Adrenal gland (tissue), 12 donors: ENCODE measurements around the gene RIMBP3C. TPM values are rescaled to one million over a fixed set of nuclear protein-coding genes. Genes with fewer than 3 reads are reported as not detected.
A peak's percentile ranks its signal among the peaks of the same experiment; 100 is the strongest.
"Not testable (repeated sequence)": the region's sequence is repeated elsewhere in the genome, so short reads cannot be mapped to it uniquely, and the experiment has no call there.

Experiments
- DNase-seq, 7 donors: peaks; one replicate each; pipeline ENCODE4 v3.0.0-alpha.2; 2019 to 2020
- H3K27ac ChIP-seq, 5 donors: fragments of 200-600 bp; sonication (generic) in 4 of 5; 1 replicate in 3 of 5; 2 replicates in 2 of 5; pipeline versions ENCODE4 v1.5.1 to v1.8.0; 2016 to 2020; ENCODE audit warnings: mild to moderate bottlenecking in 1 of 5
- H3K27me3 ChIP-seq: fragments of 200-600 bp; 2 replicates; pipeline ENCODE4 v1.8.0; 2021
- H3K36me3 ChIP-seq, 2 donors: fragments of 200-600 bp; replicated peaks in 1 of 2; 1 replicate in 1 of 2; 2 replicates in 1 of 2; pipeline versions ENCODE4 v1.5.1 to v1.8.0; 2018 to 2022
- H3K4me1 ChIP-seq, 2 donors: fragments of 200-600 bp; replicated peaks in 1 of 2; 1 replicate in 1 of 2; 2 replicates in 1 of 2; pipeline versions ENCODE4 v1.5.1 to v1.8.0; 2018 to 2021
- H3K4me3 ChIP-seq, 4 donors: fragments of 200-600 bp; sonication (generic) in 3 of 4; one replicate each; pipeline ENCODE4 v1.5.1; 2016 to 2018
- H3K9me3 ChIP-seq, 3 donors: fragments of 200-600 bp; sonication (generic) in 1 of 3; replicated peaks in 1 of 3; 1 replicate in 2 of 3; 2 replicates in 1 of 3; pipeline versions ENCODE4 v1.5.1 to v1.8.0; 2016 to 2021
- WGBS, 4 donors: extraction: QIAGEN DNeasy Blood & Tissue Kit in 2 of 4; methylation state at CpG; one replicate each; pipeline versions ENCODE4 v1.1.5 to v1.1.7; 2013 to 2017; 5-methylcytosine and 5-hydroxymethylcytosine counted together
- intact Hi-C, 2 donors: fragments of 100-400 bp; cut with DNase I; formaldehyde crosslinking; loops; one replicate each; pipeline versions ENCODE4 v1.14.1 to v1.15.0; 2022 to 2023
- polyA plus RNA-seq, 3 donors: library from polyadenylated mRNA; stranded (reverse); fragments of 200-250 nt in 2 of 3; fragments of 350-450 nt in 1 of 3; fragmentation: Illumina TruSeq in 1 of 3; extraction: RNeasy Lipid Tissue Mini Kit (QIAGEN cat#74804) in 1 of 3; gene quantifications; one replicate each; pipeline ENCODE4 v1.2.3, GENCODE V29; 2013 to 2014
- small RNA-seq, 2 donors: library from RNA; depleted of rRNA; stranded (forward); fragments of <200 nt; gene quantifications; one replicate each; pipeline ENCODE3, GENCODE V24; 2016
- total RNA-seq, 9 donors: library from RNA; depleted of rRNA in 4 of 9; stranded (reverse); fragments of >200 nt in 4 of 9; fragments of 120-200 nt in 1 of 9; fragmentation: NEBNext Ultra II Directional in 1 of 9; extraction: Animal tissue kit (Norgen Biotek cat#: 25700) in 1 of 9; gene quantifications; one replicate each; pipeline versions ENCODE4 v1.1.0 to v1.2.4, GENCODE V29; 2013 to 2023
- donor health status: healthy with polysubstance abuse.
- donor health status: Bipolar disorder and iron deficiency.
- donor health status: DM: yes; HTN: yes; CAD: no.
- donor health status: DM: no; HTN: no; CAD: no.
- donor health status: DM: no; HTN: no; CAD: no.
- donor health status: DM: yes; HTN: yes; CAD: no.

The RIMBP3C gene
- total and polyA plus RNA-seq, 12 donors = 0.18 to 2.5 (median 0.28) TPM; not detected in 4

DNA sequence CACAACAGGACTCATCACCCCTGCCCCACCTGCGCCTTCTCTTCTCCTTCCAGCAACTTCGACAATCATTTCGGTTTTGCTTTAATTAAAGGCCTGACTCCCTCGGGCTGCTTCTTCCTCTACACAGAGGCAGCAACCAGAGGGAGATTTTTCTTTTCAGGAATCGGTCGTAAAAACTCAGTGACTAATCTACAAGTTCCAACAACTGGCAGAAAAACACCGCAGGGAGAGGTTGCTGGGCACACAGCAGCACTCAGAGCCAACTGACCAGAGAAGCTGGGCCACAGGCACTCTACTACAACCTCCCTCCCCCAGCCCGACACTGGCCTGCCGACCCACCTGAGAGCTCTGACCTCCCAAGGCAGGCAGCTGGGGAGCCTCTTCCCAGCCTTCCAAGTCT is 36.0 kb downstream of the RIMBP3C start:
- H3K27ac ChIP-seq, H3K4me3 ChIP-seq, intact Hi-C loops, H3K36me3 ChIP-seq, H3K27me3 ChIP-seq, DNase-seq, H3K9me3 ChIP-seq, H3K4me1 ChIP-seq: not testable (repeated sequence)
- WGBS, 4 donors = no CpG with 5 or more reads among the region's 9 CpGs

DNA sequence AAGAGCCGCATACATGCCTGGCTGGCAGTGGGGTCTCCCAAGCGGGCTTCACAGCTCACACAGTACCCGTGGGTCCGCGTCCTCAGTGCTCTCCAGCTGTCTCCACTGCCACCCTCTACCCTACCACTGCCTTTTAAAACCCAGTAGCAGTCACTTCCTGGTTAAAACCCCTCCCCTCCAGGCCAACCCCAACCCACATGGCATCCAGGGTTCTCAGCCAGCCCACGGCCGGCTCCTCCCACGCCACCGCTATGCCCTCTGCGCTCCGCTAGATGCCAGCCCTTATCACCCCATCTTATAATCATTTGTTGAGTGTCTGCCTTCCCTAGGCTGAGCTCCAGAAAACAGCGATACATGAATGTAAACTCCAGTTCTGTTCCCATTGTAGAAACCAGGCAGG is 37.1 kb downstream of the RIMBP3C start:
- H3K9me3 ChIP-seq, DNase-seq, H3K27ac ChIP-seq, intact Hi-C loops, H3K36me3 ChIP-seq, H3K4me3 ChIP-seq, H3K4me1 ChIP-seq, H3K27me3 ChIP-seq: not testable (repeated sequence)
- no CpG with 5 or more reads among the region's 12 CpGs for WGBS, 4 donors

DNA sequence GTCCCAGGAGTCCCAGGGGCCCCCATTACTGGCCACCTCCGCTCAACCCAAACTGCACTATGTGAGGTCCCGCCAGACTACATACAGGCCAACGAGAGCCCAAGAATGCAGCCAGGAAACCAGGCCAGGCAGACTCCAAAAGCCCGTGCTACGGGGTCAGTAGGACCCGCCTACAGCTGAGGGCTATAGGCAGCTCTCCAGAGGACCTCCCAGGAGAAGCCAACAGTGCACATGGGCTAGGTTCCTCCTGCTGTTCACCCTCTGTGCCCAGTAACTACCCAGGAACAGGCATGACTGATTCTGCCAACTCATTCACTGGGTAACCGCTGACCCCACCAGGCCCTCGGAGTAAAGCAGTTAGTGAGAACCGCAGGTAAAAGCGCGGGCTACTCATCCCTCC is 39.2 kb downstream of the RIMBP3C start:
- H3K4me3 ChIP-seq, H3K9me3 ChIP-seq, H3K4me1 ChIP-seq, H3K27ac ChIP-seq, H3K27me3 ChIP-seq, H3K36me3 ChIP-seq, intact Hi-C loops: not testable (repeated sequence)
- WGBS, 4 donors = 60 to 100% (median 93%) methylated on average over 1 to 4 of the region's 11 CpGs
- peak in 1 of 7 donors; percentile 38 for DNase-seq

DNA sequence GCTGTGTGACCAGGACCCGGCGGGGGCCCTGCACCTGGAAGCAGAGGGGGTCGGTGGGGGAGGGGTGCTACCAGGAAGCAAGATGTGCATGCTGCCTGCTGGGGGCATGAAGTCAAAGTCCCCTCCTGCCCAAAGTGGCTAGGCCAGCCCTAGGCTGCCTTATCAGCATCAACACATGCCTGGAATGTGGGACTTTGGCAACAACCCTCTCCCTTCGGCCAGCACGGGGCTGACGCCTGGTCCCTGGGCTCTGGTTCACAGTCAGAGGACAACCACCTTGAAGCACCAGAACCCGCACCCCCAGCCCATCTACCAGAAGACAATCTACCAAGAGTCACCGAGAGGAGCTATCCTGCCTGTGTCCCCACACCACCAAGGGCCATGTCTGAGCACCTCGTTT is 40.9 kb downstream of the RIMBP3C start:
- DNase-seq, H3K36me3 ChIP-seq, H3K4me1 ChIP-seq, H3K9me3 ChIP-seq, H3K4me3 ChIP-seq, H3K27ac ChIP-seq, intact Hi-C loops, H3K27me3 ChIP-seq: not testable (repeated sequence)
- WGBS, 4 donors = no CpG with 5 or more reads among the region's 9 CpGs

DNA sequence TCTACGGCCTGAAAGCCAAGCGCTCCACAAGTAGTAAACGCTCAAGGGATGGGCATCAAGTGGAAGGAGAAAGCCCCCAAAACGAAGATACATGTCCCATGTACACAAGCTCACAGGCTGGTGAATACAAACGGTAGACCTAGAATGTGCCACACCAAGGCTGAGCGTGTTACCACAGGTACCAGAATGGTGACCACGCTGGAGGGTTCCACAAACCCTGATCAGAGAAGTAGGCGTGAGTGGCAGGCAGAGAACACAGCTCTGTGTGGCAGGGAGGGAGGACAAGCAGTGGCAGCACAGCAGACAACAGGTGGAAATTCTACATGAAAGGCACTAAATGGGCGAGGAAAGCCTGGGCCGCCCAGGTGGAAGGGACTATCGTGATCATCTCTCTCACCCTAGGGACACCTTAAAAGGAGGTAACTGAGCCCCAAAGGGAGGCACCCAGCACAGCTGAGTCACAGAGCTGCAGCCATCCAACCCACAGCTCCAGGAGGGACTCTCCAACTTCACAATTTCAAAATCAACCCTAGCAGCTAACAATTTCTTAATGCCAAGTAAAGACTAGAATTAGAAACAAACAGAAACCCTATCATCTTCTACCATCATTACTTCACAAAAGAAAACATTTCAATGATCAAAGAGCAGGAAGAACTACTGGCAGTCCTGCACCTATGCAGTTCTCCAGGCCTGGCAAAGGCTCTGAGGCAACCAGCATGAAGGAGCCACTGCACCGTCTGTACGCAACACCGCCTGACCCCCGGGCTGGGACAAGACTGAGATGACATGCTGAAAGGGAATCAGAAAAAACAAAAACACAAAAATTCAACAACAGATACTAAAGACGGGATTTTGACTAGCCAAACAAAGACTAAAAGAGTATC is 51.4 kb downstream of the RIMBP3C start:
- WGBS, 4 donors = no CpG with 5 or more reads among the region's 16 CpGs
- H3K4me3 ChIP-seq, H3K27ac ChIP-seq, H3K9me3 ChIP-seq, DNase-seq, H3K36me3 ChIP-seq, H3K27me3 ChIP-seq, H3K4me1 ChIP-seq, intact Hi-C loops: not testable (repeated sequence)

DNA sequence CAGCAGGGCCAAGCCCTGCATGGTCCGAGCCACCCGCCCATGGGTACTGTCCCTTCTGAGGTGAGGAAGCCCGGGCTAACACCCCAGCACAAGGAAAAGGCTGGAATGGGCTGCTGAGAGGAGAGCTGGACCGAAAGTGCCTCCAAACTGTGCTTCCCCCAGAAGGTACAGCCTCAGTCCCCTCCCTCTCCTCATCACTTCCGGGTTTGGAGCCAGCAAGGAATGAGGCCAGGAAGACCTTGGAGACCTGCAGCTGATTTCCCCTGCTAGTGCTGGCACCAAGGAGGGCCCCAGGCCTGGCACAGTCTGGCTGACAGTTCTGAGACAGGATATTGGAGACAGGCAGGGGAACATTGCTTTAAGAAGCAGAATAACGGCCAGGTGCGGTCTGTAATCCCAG is 52.8 kb downstream of the RIMBP3C start:
- H3K4me3 ChIP-seq, H3K27ac ChIP-seq, DNase-seq, intact Hi-C loops, H3K36me3 ChIP-seq, H3K9me3 ChIP-seq, H3K27me3 ChIP-seq, H3K4me1 ChIP-seq: not testable (repeated sequence)
- no CpG with 5 or more reads among the region's 7 CpGs for WGBS, 4 donors

DNA sequence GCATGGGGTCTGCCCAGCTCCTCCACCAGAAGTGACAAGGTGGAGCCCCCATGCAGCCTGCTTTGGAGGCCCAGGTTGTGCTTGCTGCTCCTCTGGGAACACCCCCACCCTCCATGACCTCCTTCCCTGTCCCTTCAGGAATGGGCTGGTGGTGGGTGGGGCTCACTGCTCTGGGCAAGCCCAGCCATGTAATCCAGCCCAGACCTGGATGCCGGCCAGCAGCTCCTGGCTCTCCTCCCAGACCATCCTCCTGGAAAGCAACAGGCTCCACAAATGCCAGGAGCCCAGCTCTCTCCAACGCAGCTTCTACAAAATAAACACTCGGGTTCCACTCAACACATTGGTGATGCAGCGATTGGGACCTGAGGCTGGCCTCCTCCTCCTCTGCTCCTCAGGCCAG is 53.3 kb downstream of the RIMBP3C start:
- H3K27ac ChIP-seq, intact Hi-C loops, H3K9me3 ChIP-seq, H3K27me3 ChIP-seq, H3K4me3 ChIP-seq, DNase-seq, H3K4me1 ChIP-seq, H3K36me3 ChIP-seq: not testable (repeated sequence)
- WGBS, 4 donors = no CpG with 5 or more reads among the region's 4 CpGs

Small RNA genes within 50 kb of the gene (small RNA-seq; reads per million reads assigned to genes)
- gene RF00492 (0 reads per million in 2 donors), gene RN7SKP221 (0 reads per million in 2 donors)

Other genes starting within 250 kb of the RIMBP3C start
- gene RIMBP3B, start 167.7 kb downstream of the RIMBP3C start, total RNA-seq = under 1 TPM in 4 of 9 donors, not detected in 5; 0.06 to 0.31 (median 0.19) TPM
- gene RIMBP3B, start 167.7 kb downstream of the RIMBP3C start, polyA plus RNA-seq = under 1 TPM in 2 of 3 donors, not detected in 1; 0.03 to 0.13 TPM
- gene HIC2, start 134.1 kb downstream of the RIMBP3C start, total RNA-seq = 1 to 10 TPM; 1.8 to 7.9 (median 2.6) TPM
- 1 to 10 TPM in 1 of 3 donors, under 1 TPM in 2; 0.57 to 2.7 (median 0.94) TPM for gene HIC2, start 134.1 kb downstream of the RIMBP3C start, polyA plus RNA-seq
- gene TMEM191C, start 84.1 kb downstream of the RIMBP3C start, total RNA-seq = 1 to 10 TPM in 3 of 9 donors, under 1 TPM in 4, not detected in 2; 0.14 to 7.7 (median 0.98) TPM
- 1 to 10 TPM in 2 of 3 donors, under 1 TPM in 1; 0.35 to 4.1 (median 3.6) TPM for gene TMEM191C, start 84.1 kb downstream of the RIMBP3C start, polyA plus RNA-seq
- 10 to 100 TPM; 48.5 to 79.7 (median 57.9) TPM for gene UBE2L3, start 16.3 kb upstream of the RIMBP3C start, total RNA-seq
- 100 to 1,000 TPM in 1 of 3 donors, 10 to 100 TPM in 2; 64.0 to 142 (median 66.1) TPM for gene UBE2L3, start 16.3 kb upstream of the RIMBP3C start, polyA plus RNA-seq
- gene YDJC, start 78.6 kb upstream of the RIMBP3C start, total RNA-seq = 10 to 100 TPM in 8 of 9 donors, 1 to 10 TPM in 1; 8.9 to 33.6 (median 17.4) TPM
- 10 to 100 TPM in 2 of 3 donors, 1 to 10 TPM in 1; 2.5 to 36.2 (median 31.2) TPM for gene YDJC, start 78.6 kb upstream of the RIMBP3C start, polyA plus RNA-seq
- gene CCDC116, start 81.3 kb upstream of the RIMBP3C start, total RNA-seq = under 1 TPM in 7 of 9 donors, not detected in 2; 0.19 to 0.50 (median 0.28) TPM
- gene CCDC116, start 81.3 kb upstream of the RIMBP3C start, polyA plus RNA-seq = 1 to 10 TPM in 1 of 3 donors, under 1 TPM in 1, not detected in 1; 0.77 to 1.9 TPM
- gene SDF2L1, start 90.8 kb upstream of the RIMBP3C start, total RNA-seq = 10 to 100 TPM; 14.0 to 83.9 (median 27.4) TPM
- 10 to 100 TPM; 15.3 to 37.5 (median 19.1) TPM for gene SDF2L1, start 90.8 kb upstream of the RIMBP3C start, polyA plus RNA-seq
- gene PPIL2, start 114.6 kb upstream of the RIMBP3C start, total RNA-seq = 10 to 100 TPM; 32.2 to 58.1 (median 42.0) TPM
- 10 to 100 TPM; 33.6 to 65.6 (median 61.7) TPM for gene PPIL2, start 114.6 kb upstream of the RIMBP3C start, polyA plus RNA-seq
- 10 to 100 TPM in 1 of 9 donors, 1 to 10 TPM in 8; 1.1 to 19.4 (median 3.0) TPM for gene YPEL1, start 184.3 kb upstream of the RIMBP3C start, total RNA-seq
- gene YPEL1, start 184.3 kb upstream of the RIMBP3C start, polyA plus RNA-seq = 1 to 10 TPM in 2 of 3 donors, under 1 TPM in 1; 0.84 to 4.4 (median 1.8) TPM